PFSK-1 (cell line): Measurements from ENCODE around the gene GCNT1.

Experiments
- FOXP2 ChIP-seq: optimal IDR thresholded peaks from 2 replicates; pipeline ENCODE3; 2011; ENCODE audit warnings: borderline replicate concordance, control low read depth, inconsistent platforms; ENCODE audit not compliant: insufficient read depth; ENCODE audit errors: extremely low read length, extremely low read depth
- POLR2AphosphoS5 ChIP-seq: IDR thresholded peaks from 2 replicates; pipeline ENCODE4 v1.6.1; 2012; ENCODE audit warnings: low read depth, mild to moderate bottlenecking, control low read depth, low read length, moderate library complexity
- SIN3A ChIP-seq: IDR thresholded peaks from 2 replicates; pipeline ENCODE4 v1.6.1; 2012; ENCODE audit warnings: mild to moderate bottlenecking, low read length, moderate library complexity, borderline replicate concordance; ENCODE audit not compliant: insufficient read depth
- TAF1 ChIP-seq: IDR thresholded peaks from 2 replicates; pipeline ENCODE4 v1.6.1; 2012; ENCODE audit warnings: low read length, control low read depth, borderline replicate concordance; ENCODE audit not compliant: insufficient read depth
- TF ChIP-seq, protein P1 (sequence below), 2 experiments: IDR thresholded peaks; 2 replicates each; pipeline versions ENCODE4 v1.6.1 to v1.8.0; 2011 to 2012; ENCODE audit warnings: low read depth in 2 of 2, low read length in 2 of 2, control low read depth in 1 of 2, inconsistent platforms in 1 of 2, mild to moderate bottlenecking in 1 of 2, moderate library complexity in 1 of 2; ENCODE audit not compliant: insufficient read depth in 1 of 2

Gene GCNT1

DNA sequence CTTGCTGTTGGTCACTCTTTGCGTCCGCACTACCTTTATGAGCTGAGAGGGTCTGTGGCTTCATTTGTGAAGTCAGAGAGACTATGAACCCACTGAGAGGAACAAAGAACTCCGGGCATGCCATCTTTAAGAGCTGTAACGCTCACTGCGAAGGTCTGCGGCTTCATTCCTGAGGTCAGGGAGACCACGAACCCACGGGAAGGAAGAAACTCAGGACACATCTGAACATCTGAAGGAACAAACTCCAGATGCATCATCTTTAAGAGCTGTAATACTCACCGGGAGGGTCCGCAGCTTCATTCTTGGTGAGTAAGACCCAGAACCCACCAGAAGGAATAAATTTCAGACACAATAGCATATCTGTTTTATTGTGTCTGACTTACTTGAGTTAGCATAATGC, 19.2 kb downstream of the GCNT1 start:
- TF ChIP-seq FOXP2, result no peak
- TF ChIP-seq TAF1, result no peak
- TF ChIP-seq, protein P1, sequence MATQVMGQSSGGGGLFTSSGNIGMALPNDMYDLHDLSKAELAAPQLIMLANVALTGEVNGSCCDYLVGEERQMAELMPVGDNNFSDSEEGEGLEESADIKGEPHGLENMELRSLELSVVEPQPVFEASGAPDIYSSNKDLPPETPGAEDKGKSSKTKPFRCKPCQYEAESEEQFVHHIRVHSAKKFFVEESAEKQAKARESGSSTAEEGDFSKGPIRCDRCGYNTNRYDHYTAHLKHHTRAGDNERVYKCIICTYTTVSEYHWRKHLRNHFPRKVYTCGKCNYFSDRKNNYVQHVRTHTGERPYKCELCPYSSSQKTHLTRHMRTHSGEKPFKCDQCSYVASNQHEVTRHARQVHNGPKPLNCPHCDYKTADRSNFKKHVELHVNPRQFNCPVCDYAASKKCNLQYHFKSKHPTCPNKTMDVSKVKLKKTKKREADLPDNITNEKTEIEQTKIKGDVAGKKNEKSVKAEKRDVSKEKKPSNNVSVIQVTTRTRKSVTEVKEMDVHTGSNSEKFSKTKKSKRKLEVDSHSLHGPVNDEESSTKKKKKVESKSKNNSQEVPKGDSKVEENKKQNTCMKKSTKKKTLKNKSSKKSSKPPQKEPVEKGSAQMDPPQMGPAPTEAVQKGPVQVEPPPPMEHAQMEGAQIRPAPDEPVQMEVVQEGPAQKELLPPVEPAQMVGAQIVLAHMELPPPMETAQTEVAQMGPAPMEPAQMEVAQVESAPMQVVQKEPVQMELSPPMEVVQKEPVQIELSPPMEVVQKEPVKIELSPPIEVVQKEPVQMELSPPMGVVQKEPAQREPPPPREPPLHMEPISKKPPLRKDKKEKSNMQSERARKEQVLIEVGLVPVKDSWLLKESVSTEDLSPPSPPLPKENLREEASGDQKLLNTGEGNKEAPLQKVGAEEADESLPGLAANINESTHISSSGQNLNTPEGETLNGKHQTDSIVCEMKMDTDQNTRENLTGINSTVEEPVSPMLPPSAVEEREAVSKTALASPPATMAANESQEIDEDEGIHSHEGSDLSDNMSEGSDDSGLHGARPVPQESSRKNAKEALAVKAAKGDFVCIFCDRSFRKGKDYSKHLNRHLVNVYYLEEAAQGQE (IDR thresholded peaks at IDR 0.05; ENCODE audit: insufficient read depth in 1 of 2, low read depth in 2 of 2, low read length in 2 of 2), result no peak

DNA sequence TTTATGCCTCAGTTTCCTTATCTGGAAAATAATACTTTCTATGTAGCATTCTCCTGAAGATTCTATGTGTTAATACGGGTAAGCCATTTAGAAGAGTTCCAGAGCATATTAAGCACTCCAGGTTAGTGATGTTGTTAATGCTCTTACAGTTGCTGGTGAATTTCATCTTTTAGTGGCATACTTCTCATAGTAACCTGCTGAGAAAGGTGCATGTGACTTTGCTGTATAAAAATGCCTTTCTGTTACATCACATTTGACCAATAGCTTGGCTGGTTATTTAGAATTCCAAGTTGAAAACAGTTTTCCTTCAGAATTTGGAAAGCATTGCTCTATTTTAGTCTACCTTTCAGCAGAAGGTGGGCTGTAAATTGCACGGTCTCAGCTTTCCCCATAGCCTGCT, 27.2 kb downstream of the GCNT1 start:
- TF ChIP-seq POLR2AphosphoS5 (no peak), TAF1 (no peak), FOXP2 (no peak), SIN3A (no peak)
- TF ChIP-seq, protein P1 (IDR thresholded peaks at IDR 0.05; ENCODE audit: insufficient read depth in 1 of 2, low read depth in 2 of 2, low read length in 2 of 2), result no peak

DNA sequence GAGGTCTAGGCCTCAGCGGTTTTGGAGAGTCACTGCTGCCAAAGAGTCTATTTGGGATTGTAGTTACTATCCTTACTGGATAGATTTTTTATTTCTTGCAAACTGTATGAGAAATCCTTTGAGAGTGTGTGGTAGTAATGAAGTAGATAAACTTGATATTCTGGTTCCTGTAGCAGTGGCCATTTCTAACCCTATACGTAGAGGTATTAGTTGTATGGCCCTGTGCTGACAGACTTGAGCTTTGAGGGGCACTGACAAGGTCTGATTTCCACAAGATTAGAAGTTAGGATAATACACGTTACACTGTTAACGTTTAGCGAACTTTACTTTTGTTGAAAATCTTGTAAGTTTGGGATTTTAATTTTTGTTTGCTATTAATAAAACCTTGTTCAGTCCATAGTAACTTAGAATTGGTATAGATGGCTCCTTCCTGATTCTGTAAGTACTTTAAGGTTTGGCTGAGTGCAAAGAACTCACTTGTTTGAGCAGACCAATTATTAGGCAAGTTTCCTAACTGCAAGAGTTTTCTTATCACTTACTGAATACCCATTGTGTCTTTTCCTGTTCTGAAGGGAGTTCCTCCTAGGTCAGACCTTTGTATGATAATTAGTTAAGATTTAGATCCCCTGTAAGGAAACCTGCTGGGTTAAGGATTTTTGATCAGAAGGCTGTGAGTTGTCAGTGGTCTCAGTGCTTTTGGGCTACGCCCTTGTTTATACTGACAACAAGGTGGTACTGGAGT, 31.4 kb downstream of the GCNT1 start:
- no peak for TF ChIP-seq POLR2AphosphoS5
- TF ChIP-seq, protein P1 (IDR thresholded peaks at IDR 0.05; ENCODE audit: insufficient read depth in 1 of 2, low read depth in 2 of 2, low read length in 2 of 2), result no peak
- TF ChIP-seq SIN3A, result no peak
- no peak for TF ChIP-seq FOXP2
- no peak for TF ChIP-seq TAF1

DNA sequence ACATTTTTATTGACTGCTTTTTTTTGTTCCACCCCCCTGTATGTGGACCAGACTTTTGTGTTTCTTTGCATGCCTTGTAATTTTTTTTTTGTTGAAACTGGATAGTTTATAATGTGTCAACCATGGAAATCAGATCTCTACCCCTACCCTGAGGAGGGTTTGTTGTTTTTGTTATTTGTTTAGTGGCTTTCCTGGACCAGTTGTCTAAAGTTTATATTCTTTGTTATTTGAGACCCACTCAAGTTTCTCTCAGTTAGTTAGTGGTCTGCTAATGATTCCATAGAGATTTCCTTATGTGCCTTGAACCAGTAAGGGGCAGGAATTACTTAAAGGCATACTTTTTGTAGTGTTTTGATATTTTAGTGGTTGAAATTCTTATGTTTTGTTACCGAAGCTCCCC, 41.1 kb downstream of the GCNT1 start:
- TF ChIP-seq POLR2AphosphoS5 (no peak), SIN3A (no peak), FOXP2 (no peak), TAF1 (no peak)
- TF ChIP-seq, protein P1 (IDR thresholded peaks at IDR 0.05; ENCODE audit: insufficient read depth in 1 of 2, low read depth in 2 of 2, low read length in 2 of 2), result no peak

DNA sequence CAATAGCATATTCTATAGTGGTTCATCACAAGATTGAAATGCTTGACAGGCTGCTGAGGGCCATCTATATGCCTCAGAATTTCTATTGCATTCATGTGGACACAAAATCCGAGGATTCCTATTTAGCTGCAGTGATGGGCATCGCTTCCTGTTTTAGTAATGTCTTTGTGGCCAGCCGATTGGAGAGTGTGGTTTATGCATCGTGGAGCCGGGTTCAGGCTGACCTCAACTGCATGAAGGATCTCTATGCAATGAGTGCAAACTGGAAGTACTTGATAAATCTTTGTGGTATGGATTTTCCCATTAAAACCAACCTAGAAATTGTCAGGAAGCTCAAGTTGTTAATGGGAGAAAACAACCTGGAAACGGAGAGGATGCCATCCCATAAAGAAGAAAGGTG, 43.8 kb downstream of the GCNT1 start:
- TF ChIP-seq SIN3A (no peak), POLR2AphosphoS5 (no peak), FOXP2 (no peak)
- TF ChIP-seq, protein P1 (IDR thresholded peaks at IDR 0.05; ENCODE audit: insufficient read depth in 1 of 2, low read depth in 2 of 2, low read length in 2 of 2), result no peak
